Esophagus mucosa (tissue), 1 donor: ENCODE measurements around the gene ERCC6L. TPM values are rescaled to one million over a fixed set of nuclear protein-coding genes. Genes with fewer than 3 reads are reported as not detected.

Experiments used
- ATAC-seq: fragments of 200-7000 bp; cut with Tn5 transposase; one replicate; pipeline ENCODE4 v1.9.1; 2020
- total RNA-seq: library from RNA; stranded (reverse); gene quantifications from one replicate; pipeline ENCODE4 v1.2.4, GENCODE V29; 2023
- donor health status: DM: yes; HTN: yes; CAD: no.

ERCC6L gene
- total RNA-seq, 1 donor from 2014 or later = 2.9 TPM

- no peak for ATAC-seq
Observed at GRCh38 chrX:72165551-72165950, 73.3 kb downstream of the ERCC6L start.

- ATAC-seq = no peak
Observed at GRCh38 chrX:72159769-72160168, 79.1 kb downstream of the ERCC6L start.

- no peak for ATAC-seq
Observed at GRCh38 chrX:72158773-72159172, 80.1 kb downstream of the ERCC6L start.

Other genes starting within 250 kb of the ERCC6L start
- 0.20 TPM for gene RTL5, start 107.1 kb downstream of the ERCC6L start, total RNA-seq
- 7.1 TPM for gene PIN4, start 57.3 kb downstream of the ERCC6L start, total RNA-seq
- gene RPS4X, start 38.2 kb upstream of the ERCC6L start, total RNA-seq = 1,216 TPM
- gene CITED1, start 66.9 kb upstream of the ERCC6L start, total RNA-seq = not detected